OCI-LY7 (cell line): ENCODE data around the gene GATA6. TPM values are rescaled to one million over a fixed set of nuclear protein-coding genes. Genes with fewer than 3 reads are reported as not detected.

ENCODE experiments used
- BruUV-seq: library from RNA; stranded (reverse); fragments of 400-500 nt; replicated peaks from 2 replicates; lab custom pipeline; 2021; lab: Mats Ljungman, UMichigan
- CTCF ChIA-PET: fragments of 300-600 bp; sonication (Branson Sonifier 250); formaldehyde crosslinking; loops from one replicate; lab custom pipeline; 2022; ENCODE audit warnings: antibody characterized with exemption; ENCODE audit not compliant: unreplicated experiment; lab: Charles Lee
- POLR2A ChIA-PET: fragments of 300-600 bp; sonication (Branson Sonifier 250); formaldehyde crosslinking; loops from one replicate; lab custom pipeline; 2022; ENCODE audit warnings: antibody characterized with exemption; lab: Charles Lee
- DNase-seq: peaks from one replicate; pipeline ENCODE4 v3.0.0-alpha.2; 2015; ENCODE audit warnings: low spot score
- H2AFZ ChIP-seq: fragments of 200-600 bp; sonication (generic), shearing (Covaris generic); 2 replicates; pipeline ENCODE4 v1.6.1; 2014; ENCODE audit warnings: mild to moderate bottlenecking, antibody characterized with exemption, low read length, moderate library complexity
- H3K27ac ChIP-seq: fragments of 200-600 bp; sonication (generic); 2 replicates; pipeline ENCODE4 v1.5.1; 2014; ENCODE audit warnings: mixed run types, low read depth, mild to moderate bottlenecking, moderate library complexity, low read length, inconsistent platforms; ENCODE audit not compliant: poor library complexity, severe bottlenecking
- H3K36me3 ChIP-seq: fragments of 200-600 bp; sonication (generic); 2 replicates; pipeline ENCODE4 v1.6.1; 2014; ENCODE audit warnings: mild to moderate bottlenecking, antibody characterized with exemption, low read length, moderate library complexity, mixed read lengths; ENCODE audit not compliant: insufficient read depth
- H3K4me1 ChIP-seq: fragments of 200-600 bp; sonication (generic); 2 replicates; pipeline ENCODE4 v1.5.1; 2014; ENCODE audit warnings: mild to moderate bottlenecking, low read length; ENCODE audit not compliant: insufficient read depth, poor library complexity, severe bottlenecking
- H3K4me2 ChIP-seq: fragments of 200-600 bp; sonication (generic); 2 replicates; pipeline ENCODE4 v1.6.1; 2014; ENCODE audit warnings: mild to moderate bottlenecking, low read length
- H3K4me3 ChIP-seq: fragments of 200-600 bp; sonication (generic); 2 replicates; pipeline ENCODE4 v1.5.1; 2014; ENCODE audit warnings: mild to moderate bottlenecking, low read depth, low read length; ENCODE audit not compliant: poor library complexity, severe bottlenecking
- H3K79me2 ChIP-seq: fragments of 200-600 bp; sonication (generic); 2 replicates; pipeline ENCODE4 v1.6.1; 2016; ENCODE audit warnings: low read depth, mild to moderate bottlenecking, low read length, moderate library complexity, mixed read lengths; ENCODE audit not compliant: insufficient read depth
- H3K9me2 ChIP-seq: fragments of 200-600 bp; sonication (generic); 2 replicates; pipeline ENCODE4 v1.6.1; 2016; ENCODE audit warnings: mild to moderate bottlenecking, low read length, mixed read lengths; ENCODE audit not compliant: insufficient read depth
- H3K9me3 ChIP-seq: fragments of 200-600 bp; sonication (generic); 2 replicates; pipeline ENCODE4 v1.6.1; 2014; ENCODE audit warnings: mild to moderate bottlenecking, mixed run types, low read length, mixed read lengths
- H4K20me1 ChIP-seq: fragments of 200-600 bp; sonication (generic); 2 replicates; pipeline ENCODE4 v1.6.1; 2014; ENCODE audit warnings: mild to moderate bottlenecking, antibody characterized with exemption, low read length, moderate library complexity, mixed read lengths; ENCODE audit not compliant: insufficient read depth
- EZH2phosphoT487 ChIP-seq: fragments of 200-600 bp; sonication (generic); IDR thresholded peaks from 2 replicates; pipeline ENCODE4 v1.6.1; 2018; ENCODE audit warnings: low read depth, borderline replicate concordance, mild to moderate bottlenecking, mixed run types, antibody characterized with exemption, low read length, moderate library complexity, mixed read lengths
- intact Hi-C: fragments of 100-400 bp; cut with micrococcal nuclease; formaldehyde crosslinking; loops from one replicate; pipeline ENCODE4 v1.10.0; 2022; ENCODE audit not compliant: unreplicated experiment
- total RNA-seq, 2 experiments: library from RNA; depleted of rRNA in 1 of 2; stranded (reverse); fragments of >200 nt in 1 of 2; shearing (Covaris generic) in 1 of 2; gene quantifications; 2 replicates each; pipeline ENCODE4 v1.2.3, GENCODE V29; 2014 to 2022
- TF ChIP-seq, protein P1 (sequence below): fragments of 200-600 bp; sonication (generic); conservative IDR thresholded peaks from 2 replicates; pipeline ENCODE4 v1.5.1; 2014; ENCODE audit warnings: mild to moderate bottlenecking, antibody characterized with exemption, low read length, moderate library complexity, mixed read lengths

The GATA6 gene
- total RNA-seq, 2 experiments from 2014 or later = not detected

DNA sequence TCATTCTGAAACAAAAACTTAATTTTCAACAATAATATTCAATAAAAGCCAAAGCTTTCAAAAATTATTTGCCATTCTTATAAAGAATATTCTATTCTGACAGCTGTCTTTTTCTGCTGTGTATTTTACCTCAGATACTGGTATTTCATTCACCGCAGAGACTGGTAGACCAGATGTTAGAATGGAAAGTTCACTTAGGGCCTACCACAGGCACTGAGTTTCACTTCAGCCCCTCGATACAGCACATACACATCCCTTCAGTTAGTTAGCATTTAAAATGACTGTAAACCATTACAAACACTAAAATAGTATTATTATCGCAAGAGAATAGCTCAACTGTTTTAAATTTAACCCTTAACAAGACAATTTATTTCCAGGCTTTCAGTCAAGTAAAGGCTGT, 24.2 kb upstream of the GATA6 start:
- H3K9me3 ChIP-seq = no peaks in the 10 kb centered on the region
- TF ChIP-seq EZH2phosphoT487 = no peak
- TF ChIP-seq, protein P1, sequence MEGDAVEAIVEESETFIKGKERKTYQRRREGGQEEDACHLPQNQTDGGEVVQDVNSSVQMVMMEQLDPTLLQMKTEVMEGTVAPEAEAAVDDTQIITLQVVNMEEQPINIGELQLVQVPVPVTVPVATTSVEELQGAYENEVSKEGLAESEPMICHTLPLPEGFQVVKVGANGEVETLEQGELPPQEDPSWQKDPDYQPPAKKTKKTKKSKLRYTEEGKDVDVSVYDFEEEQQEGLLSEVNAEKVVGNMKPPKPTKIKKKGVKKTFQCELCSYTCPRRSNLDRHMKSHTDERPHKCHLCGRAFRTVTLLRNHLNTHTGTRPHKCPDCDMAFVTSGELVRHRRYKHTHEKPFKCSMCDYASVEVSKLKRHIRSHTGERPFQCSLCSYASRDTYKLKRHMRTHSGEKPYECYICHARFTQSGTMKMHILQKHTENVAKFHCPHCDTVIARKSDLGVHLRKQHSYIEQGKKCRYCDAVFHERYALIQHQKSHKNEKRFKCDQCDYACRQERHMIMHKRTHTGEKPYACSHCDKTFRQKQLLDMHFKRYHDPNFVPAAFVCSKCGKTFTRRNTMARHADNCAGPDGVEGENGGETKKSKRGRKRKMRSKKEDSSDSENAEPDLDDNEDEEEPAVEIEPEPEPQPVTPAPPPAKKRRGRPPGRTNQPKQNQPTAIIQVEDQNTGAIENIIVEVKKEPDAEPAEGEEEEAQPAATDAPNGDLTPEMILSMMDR = no peak
- H3K27ac ChIP-seq = no peak overlapping the region
- H3K4me3 ChIP-seq = no peak overlapping the region
- no peaks in the 10 kb centered on the region for H3K79me2 ChIP-seq
- H3K9me2 ChIP-seq = no peaks in the 10 kb centered on the region
- no TSS peak for BruUV-seq
- H2AFZ ChIP-seq = no peak overlapping the region
- POLR2A ChIA-PET = interaction anchor here (0.6 to 0.7 kb wide), 2 partner anchors 27 to 30 kb away, joined by 3 to 5 read pairs; no protein-coding TSS in a partner anchor
- CTCF ChIA-PET = no interaction called here
- DNase-seq = no peak
- intact Hi-C loops = no loop called here
- H3K4me2 ChIP-seq = no peak overlapping the region
- no peaks in the 10 kb centered on the region for H4K20me1 ChIP-seq
- no peaks in the 10 kb centered on the region for H3K36me3 ChIP-seq
- H3K4me1 ChIP-seq = no peaks in the 10 kb centered on the region

- H3K27ac ChIP-seq = no peak overlapping the region
- no peak overlapping the region for H2AFZ ChIP-seq
- H3K9me3 ChIP-seq = no peaks in the 10 kb centered on the region
- H3K79me2 ChIP-seq = no peaks in the 10 kb centered on the region
- ChIA-PET POLR2A (no interaction called here), CTCF (no interaction called here)
- no TSS peak for BruUV-seq
- no peaks in the 10 kb centered on the region for H3K36me3 ChIP-seq
- H3K4me2 ChIP-seq = no peak overlapping the region
- no peak overlapping the region for H3K4me3 ChIP-seq
- no peaks in the 10 kb centered on the region for H3K9me2 ChIP-seq
- no peaks in the 10 kb centered on the region for H3K4me1 ChIP-seq
- intact Hi-C loops = no loop called here
- TF ChIP-seq, protein P1 = no peak
- no peak for TF ChIP-seq EZH2phosphoT487
- H4K20me1 ChIP-seq = no peaks in the 10 kb centered on the region
- no peak for DNase-seq
These were observed 19.7 kb upstream of the GATA6 start for GRCh38 chr18:22149710-22150109.

- intact Hi-C loops = no loop called here
- BruUV-seq = no TSS peak
- H3K9me2 ChIP-seq = no peaks in the 10 kb centered on the region
- H4K20me1 ChIP-seq = no peaks in the 10 kb centered on the region
- no peaks in the 10 kb centered on the region for H3K9me3 ChIP-seq
- no peak overlapping the region for H2AFZ ChIP-seq
- DNase-seq = no peak
- H3K4me3 ChIP-seq = no peak overlapping the region
- H3K4me2 ChIP-seq = no peak overlapping the region
- no peak overlapping the region for H3K27ac ChIP-seq
- no peaks in the 10 kb centered on the region for H3K79me2 ChIP-seq
- TF ChIP-seq, protein P1 = no peak
- no peak for TF ChIP-seq EZH2phosphoT487
- ChIA-PET POLR2A (no interaction called here), CTCF (no interaction called here)
- H3K4me1 ChIP-seq = no peaks in the 10 kb centered on the region
- H3K36me3 ChIP-seq = no peaks in the 10 kb centered on the region
These were observed 17.3 kb upstream of the GATA6 start for GRCh38 chr18:22152093-22152492.
